GM12878 (cell line): ENCODE results near the gene URI1. TPM values are rescaled to one million over a fixed set of nuclear protein-coding genes. Genes with fewer than 3 reads are reported as not detected.

Experiments used
- ATAC-seq: fragments of 200-7000 bp; cut with Tn5 transposase; 3 replicates; pipeline ENCODE4 v1.9.1; 2020; ENCODE audit warnings: mild to moderate bottlenecking, moderate library complexity
- BruUV-seq: library from RNA; stranded (reverse); fragments of 400-500 nt; replicated peaks from 2 replicates; lab custom pipeline; 2021; lab: Mats Ljungman, UMichigan
- CTCF ChIA-PET: fragments of 300-600 bp; sonication (Branson Sonifier 250); formaldehyde crosslinking; extraction: SDS; loops from one replicate; lab custom pipeline; 2021; ENCODE audit warnings: inconsistent platforms; lab: Yijun Ruan, JAX
- POLR2A ChIA-PET: fragments of 350-600 bp; formaldehyde crosslinking; extraction: SDS; loops from one replicate; lab custom pipeline; 2021; ENCODE audit warnings: inconsistent platforms; lab: Charles Lee
- RAD21 ChIA-PET: fragments of 300-600 bp; sonication (Branson Sonifier 250); formaldehyde crosslinking; loops from one replicate; lab custom pipeline; 2023; ENCODE audit warnings: antibody characterized with exemption; ENCODE audit not compliant: unreplicated experiment; lab: Charles Lee
- SMC1A ChIA-PET: fragments of 300-600 bp; sonication (Branson Sonifier 250); formaldehyde crosslinking; loops from one replicate; lab custom pipeline; 2023; ENCODE audit not compliant: unreplicated experiment, uncharacterized antibody; lab: Charles Lee
- DNase-seq: peaks from one replicate; pipeline ENCODE4 v3.0.0-alpha.2; 2011; ENCODE audit warnings: low read depth, low spot score
- FAIRE-seq: peaks from 3 replicates; lab custom pipeline; 2011; peaks lifted over from hg19 to GRCh38; lab: Jason Lieb, UNC
- H2AFZ ChIP-seq: 2 replicates; pipeline ENCODE4 v1.6.0; 2011; ENCODE audit warnings: low read depth, low read length, control low read depth; ENCODE audit not compliant: control insufficient read depth
- H3K27ac ChIP-seq: 2 replicates; pipeline ENCODE4 v1.5.1; 2011; ENCODE audit warnings: control low read depth; ENCODE audit not compliant: control insufficient read depth, insufficient read depth
- H3K27me3 ChIP-seq, 2 experiments: replicated peaks in 1 of 2; 2 replicates each; pipeline versions ENCODE4 v1.6.0 to v1.6.1; 2011; ENCODE audit warnings: low read length in 1 of 2; ENCODE audit not compliant: control insufficient read depth in 2 of 2, insufficient read depth in 2 of 2
- H3K36me3 ChIP-seq, 2 experiments: 2 replicates each; pipeline ENCODE4 v1.5.1; 2011; ENCODE audit warnings: low read length in 1 of 2; ENCODE audit not compliant: control insufficient read depth in 2 of 2, insufficient read depth in 2 of 2
- H3K4me1 ChIP-seq: 2 replicates; pipeline ENCODE4 v1.6.1; 2011; ENCODE audit warnings: mild to moderate bottlenecking, low read length, moderate library complexity, mixed read lengths; ENCODE audit not compliant: control insufficient read depth, insufficient read depth
- H3K4me2 ChIP-seq: 2 replicates; pipeline ENCODE4 v1.6.0; 2011; ENCODE audit warnings: control low read depth; ENCODE audit not compliant: control insufficient read depth, insufficient read depth
- H3K4me3 ChIP-seq: fragments of 200-600 bp; sonication (generic); 2 replicates; pipeline ENCODE4 v1.5.1; 2016
- H3K79me2 ChIP-seq: 2 replicates; pipeline ENCODE4 v1.6.0; 2011; ENCODE audit warnings: low read length; ENCODE audit not compliant: control insufficient read depth, insufficient read depth
- H3K9ac ChIP-seq: 2 replicates; pipeline ENCODE4 v1.8.0; 2011; ENCODE audit warnings: low read length, control low read depth, mixed read lengths; ENCODE audit not compliant: control insufficient read depth, insufficient read depth
- H3K9me3 ChIP-seq: replicated peaks from 3 replicates; pipeline ENCODE4 v1.5.1; 2011; ENCODE audit warnings: mild to moderate bottlenecking, low read length; ENCODE audit not compliant: control insufficient read depth, insufficient read depth
- H4K20me1 ChIP-seq: 2 replicates; pipeline ENCODE4 v1.6.0; 2011; ENCODE audit not compliant: control insufficient read depth, insufficient read depth
- DPF2 ChIP-seq: fragments of 450-650 bp; IDR thresholded peaks from 2 replicates; pipeline ENCODE4 v1.6.1; 2017; ENCODE audit warnings: mild to moderate bottlenecking
- NFYB ChIP-seq: IDR thresholded peaks from 2 replicates; pipeline ENCODE4 v1.6.1; 2011; ENCODE audit warnings: low read depth, mild to moderate bottlenecking, low read length, improper control_type of control experiment, moderate library complexity; ENCODE audit not compliant: insufficient read depth
- POU2F2 ChIP-seq: IDR thresholded peaks from 3 replicates; pipeline ENCODE4 v1.6.1; 2011; ENCODE audit warnings: low read depth, mild to moderate bottlenecking, low read length, borderline replicate concordance
- PRDM15 ChIP-seq: fragments of 450-650 bp; formaldehyde crosslinking; IDR thresholded peaks from 2 replicates; pipeline ENCODE4 v1.4.0; 2020; ENCODE audit warnings: mild to moderate bottlenecking, moderate library complexity
- SIN3A ChIP-seq: IDR thresholded peaks from 2 replicates; pipeline ENCODE4 v1.6.1; 2012; ENCODE audit warnings: low read depth, low read length, improper control_type of control experiment
- SP1 ChIP-seq: IDR thresholded peaks from one replicate; pipeline ENCODE4 v1.6.1; 2011; ENCODE audit warnings: low read depth, low read length
- STAT1 ChIP-seq: fragments of 450-650 bp; conservative IDR thresholded peaks from 2 replicates; pipeline ENCODE4 v1.6.1; 2014; ENCODE audit warnings: antibody characterized with exemption, mild to moderate bottlenecking
- YY1 ChIP-seq: IDR thresholded peaks from 2 replicates; pipeline ENCODE4 v1.6.1; 2011; ENCODE audit warnings: low read depth, mild to moderate bottlenecking, low read length
- WGBS: methylation state at CpG from one replicate; pipeline ENCODE4 v1.1.6; 2016; ENCODE audit warnings: low lambda C conversion rate; ENCODE audit not compliant: insufficient replicate concordance, insufficient coverage; ENCODE audit errors: missing lambda C conversion rate; 5-methylcytosine and 5-hydroxymethylcytosine counted together
- in situ Hi-C: fragments of 300-500 bp; cut with MboI; formaldehyde crosslinking; loops from 9 replicates; pipeline ENCODE4 v1.14.3; 2018; ENCODE audit warnings: mixed read lengths
- intact Hi-C: fragments of 100-400 bp; cut with micrococcal nuclease; formaldehyde crosslinking; loops from one replicate; pipeline ENCODE4 v1.14.2; 2022; ENCODE audit not compliant: unreplicated experiment
- polyA plus RNA-seq, 11 experiments: library from polyadenylated mRNA; depleted of rRNA in 4 of 11; unstranded in 6 of 11; stranded (reverse) in 5 of 11; fragments of >200 nt; fragmentation: Nextera tagmentation in 4 of 11; fragmentation: Illumina TruSeq in 1 of 11; extraction: Ambion mirVana in 4 of 11; extraction: Trizol in 1 of 11; gene quantifications; 1 replicate in 1 of 11; 2 replicates in 10 of 11; pipeline versions ENCODE4 v1.2.1 to v1.2.3, GENCODE V29; 2011 to 2016; ENCODE audit warnings: inconsistent platforms in 2 of 11, missing spikeins in 2 of 11, low read depth in 1 of 11
- total RNA-seq, 4 experiments: library from RNA; depleted of rRNA in 3 of 4; stranded (reverse); fragments of >200 nt in 3 of 4; fragmentation: Illumina TruSeq in 1 of 4; extraction: Trizol in 1 of 4; gene quantifications; 2 replicates each; pipeline versions ENCODE4 v1.2.1 to v1.2.3, GENCODE V29; 2013 to 2021

URI1 gene
- total and polyA plus RNA-seq, 10 of the 15 experiments (the other 5 are each of a cell fraction or from before 2014, with no cell fraction given) = 15.2 to 94.2 (median 47.9) TPM

- no peak for FAIRE-seq
Observed at GRCh38 chr19:29976151-29976943, 34.3 kb downstream of the URI1 start.

GRCh38 chr19:29978080-29978479 is 36.0 kb downstream of the URI1 start:
- Histone ChIP-seq H3K9ac (no peak overlapping the region), H3K4me1 (no peaks in the 10 kb centered on the region), H3K27me3 (no peaks in the 10 kb centered on the region), H2AFZ (no peak overlapping the region), H3K4me3 (0 out of 2 replicates have a peak overlapping the region, but pooled peaks have one; percentile 3), H3K36me3 (no peaks in the 10 kb centered on the region), H3K4me2 (peak overlapping the region; percentile 40), H4K20me1 (no peaks in the 10 kb centered on the region), H3K9me3 (no peaks in the 10 kb centered on the region; the same call in 1 of the 3 replicates), H3K79me2 (peaks cover 68% of the 10 kb centered on the region), H3K27ac (peak overlapping the region; percentile 42)
- no peak for DNase-seq
- CTCF ChIA-PET = interaction anchor here (0.9 to 2.8 kb wide), 3 partner anchors 11 to 37 kb away, joined by 4 to 18 read pairs (median 4); partner anchors contain the start of gene URI1
- intact Hi-C loops (no loop called here), in situ Hi-C loops (no loop called here)
- FAIRE-seq = no peak
- POLR2A ChIA-PET = interaction anchor here (0.7 to 0.9 kb wide), 2 partner anchors 10 to 32 kb away, joined by 3 read pairs; no protein-coding TSS in a partner anchor
- peak; percentile 69 for ATAC-seq
- BruUV-seq = no TSS peak
- RAD21 ChIA-PET = interaction anchor here (1.0 to 1.1 kb wide), 2 partner anchors 36 to 52 kb away, joined by 3 to 4 read pairs; partner anchors contain the start of gene URI1
- SMC1A ChIA-PET = interaction anchor here (0.7 to 1.9 kb wide), 10 partner anchors 8 to 52 kb away, joined by 3 to 10 read pairs (median 4); no protein-coding TSS in a partner anchor
- 99% methylated on average over 3 of the region's 3 CpGs for WGBS
- TF ChIP-seq YY1 (no peak), DPF2 (no peak), NFYB (no peak), POU2F2 (no peak), PRDM15 (CRISPR knock-in tag) (no peak)

More at GRCh38 chr19:29976151-29976943, 34.3 kb downstream of the URI1 start:
- no peaks in the 10 kb centered on the region for H4K20me1 ChIP-seq
- in situ Hi-C loops = no loop called here
- no peaks in the 10 kb centered on the region for H3K27me3 ChIP-seq
- no peaks in the 10 kb centered on the region for H3K36me3 ChIP-seq
- SMC1A ChIA-PET = interaction anchor here (0.6 to 2.5 kb wide), 5 partner anchors 10 to 32 kb away, joined by 3 to 13 read pairs (median 4); no protein-coding TSS in a partner anchor
- CTCF ChIA-PET = interaction anchor here (0.9 to 2.8 kb wide), 2 partner anchors 8 to 10 kb away, joined by 4 to 18 read pairs; no protein-coding TSS in a partner anchor
- no peak for DNase-seq
- peaks cover 68% of the 10 kb centered on the region for H3K79me2 ChIP-seq
- POLR2A ChIA-PET = no interaction called here
- H3K4me2 ChIP-seq = no peak overlapping the region
- ATAC-seq = peak; percentile 25; the same call in 1 of the 3 replicates
- no TSS peak for BruUV-seq
- no peaks in the 10 kb centered on the region for H3K4me1 ChIP-seq
- no peak overlapping the region for H3K9ac ChIP-seq
- H2AFZ ChIP-seq = no peak overlapping the region
- RAD21 ChIA-PET = interaction anchor here (1.2 kb wide), 1 partner anchor 9 kb away, joined by 4 read pairs; no protein-coding TSS in a partner anchor
- intact Hi-C loops = no loop called here
- TF ChIP-seq SIN3A (no peak), STAT1 (no peak), SP1 (no peak)
- 98% methylated on average over 6 of the region's 6 CpGs for WGBS
- no peak overlapping the region for H3K27ac ChIP-seq
- no peaks in the 10 kb centered on the region; the same call in 1 of the 3 replicates for H3K9me3 ChIP-seq
- H3K4me3 ChIP-seq = no peak overlapping the region
